HepG2 (cell line): Measurements from ENCODE around the gene TIMM17A. TPM values are rescaled to one million over a fixed set of nuclear protein-coding genes. Genes with fewer than 3 reads are reported as not detected.

Experiments used
- CREM ChIP-seq, 2 experiments: sonication (generic) in 1 of 2; formaldehyde crosslinking in 1 of 2; IDR thresholded peaks; 2 replicates each; pipeline versions ENCODE4 v1.4.0 to v1.6.1; 2016 to 2020; ENCODE audit warnings: antibody characterized with exemption in 1 of 2, mild to moderate bottlenecking in 1 of 2, missing genetic modification reagents in 1 of 2
- EED ChIP-seq: sonication (generic); formaldehyde crosslinking; IDR thresholded peaks from 2 replicates; pipeline ENCODE4 v1.5.0; 2020; ENCODE audit warnings: mild to moderate bottlenecking, missing genetic modification reagents
- GATAD2A ChIP-seq: IDR thresholded peaks from 2 replicates; pipeline ENCODE4 v1.6.1; 2016
- HNRNPLL ChIP-seq: fragments of 200-400 bp; formaldehyde crosslinking; IDR thresholded peaks from 2 replicates; pipeline ENCODE4 v1.6.1; 2017; ENCODE audit warnings: mild to moderate bottlenecking, low read depth, low read length; ENCODE audit not compliant: poor library complexity, severe bottlenecking
- MATR3 ChIP-seq: sonication (generic); formaldehyde crosslinking; IDR thresholded peaks from 2 replicates; pipeline ENCODE4 v1.4.0; 2020; ENCODE audit warnings: missing genetic modification reagents
- NCOA2 ChIP-seq: sonication (generic); formaldehyde crosslinking; IDR thresholded peaks from 2 replicates; pipeline ENCODE4 v1.8.0; 2022; ENCODE audit warnings: inconsistent platforms
- NCOA5 ChIP-seq: sonication (generic); formaldehyde crosslinking; IDR thresholded peaks from 2 replicates; pipeline ENCODE4 v1.4.0; 2020; ENCODE audit warnings: missing genetic modification reagents
- NFKB2 ChIP-seq: sonication (generic); formaldehyde crosslinking; IDR thresholded peaks from 2 replicates; pipeline ENCODE4 v1.4.0; 2020; ENCODE audit warnings: missing genetic modification reagents, borderline replicate concordance
- NKX3-1 ChIP-seq: sonication (generic); formaldehyde crosslinking; IDR thresholded peaks from 2 replicates; pipeline ENCODE4 v1.5.0; 2020; ENCODE audit warnings: missing genetic modification reagents
- NR2F1 ChIP-seq, 2 experiments: fragments of 450-650 bp in 1 of 2; formaldehyde crosslinking in 1 of 2; IDR thresholded peaks; 2 replicates each; pipeline versions ENCODE4 v1.5.0 to v1.6.1; 2016 to 2020; ENCODE audit warnings: mild to moderate bottlenecking in 1 of 2, missing compliant biosample characterization in 1 of 2, missing genetic modification reagents in 1 of 2, moderate library complexity in 1 of 2
- NR2F6 ChIP-seq, 2 experiments: IDR thresholded peaks; 2 replicates each; pipeline ENCODE4 v1.6.1; 2016; ENCODE audit warnings: antibody characterized with exemption in 1 of 2, mild to moderate bottlenecking in 1 of 2
- RBFOX2 ChIP-seq: fragments of 200-400 bp; formaldehyde crosslinking; IDR thresholded peaks from 2 replicates; pipeline ENCODE4 v1.6.1; 2017; ENCODE audit warnings: low read depth, mild to moderate bottlenecking, low read length
- SETDB1 ChIP-seq: sonication (generic); formaldehyde crosslinking; IDR thresholded peaks from 2 replicates; pipeline ENCODE4 v1.5.1; 2020; ENCODE audit warnings: missing genetic modification reagents, mild to moderate bottlenecking, borderline replicate concordance
- SP1 ChIP-seq, 2 experiments: fragments of 450-650 bp in 1 of 2; sonication (generic) in 1 of 2; formaldehyde crosslinking in 1 of 2; IDR thresholded peaks; 2 replicates each; pipeline versions ENCODE4 v1.4.0 to v1.6.1; 2016 to 2020; ENCODE audit warnings: missing genetic modification reagents in 1 of 2
- ZNF136 ChIP-seq: sonication (generic); formaldehyde crosslinking; IDR thresholded peaks from 2 replicates; pipeline ENCODE4 v1.8.1; 2022; ENCODE audit warnings: low read depth, mild to moderate bottlenecking, moderate library complexity, missing genetic modification reagents
- ZNF34 ChIP-seq: sonication (generic); formaldehyde crosslinking; IDR thresholded peaks from 2 replicates; pipeline ENCODE4 v1.4.0; 2020; ENCODE audit warnings: mild to moderate bottlenecking, missing genetic modification reagents, borderline replicate concordance
- ZNF382 ChIP-seq: sonication (generic); formaldehyde crosslinking; IDR thresholded peaks from 2 replicates; pipeline ENCODE4 v1.5.0; 2020; ENCODE audit warnings: missing genetic modification reagents, mild to moderate bottlenecking, borderline replicate concordance
- ZNF432 ChIP-seq: sonication (generic); formaldehyde crosslinking; IDR thresholded peaks from 2 replicates; pipeline ENCODE4 v1.5.0; 2020; ENCODE audit warnings: missing genetic modification reagents, mild to moderate bottlenecking, borderline replicate concordance
- ZNF563 ChIP-seq: sonication (generic); formaldehyde crosslinking; IDR thresholded peaks from 2 replicates; pipeline ENCODE4 v1.8.0; 2022; ENCODE audit warnings: mild to moderate bottlenecking, moderate library complexity, missing genetic modification reagents
- ZNF703 ChIP-seq: sonication (generic); formaldehyde crosslinking; IDR thresholded peaks from 2 replicates; pipeline ENCODE4 v1.5.1; 2020; ENCODE audit warnings: missing genetic modification reagents, mild to moderate bottlenecking, moderate library complexity, borderline replicate concordance
- ZNF841 ChIP-seq: sonication (generic); formaldehyde crosslinking; IDR thresholded peaks from 2 replicates; pipeline ENCODE4 v1.8.1; 2023; ENCODE audit warnings: missing genetic modification reagents, borderline replicate concordance
- polyA plus RNA-seq, 8 experiments: library from polyadenylated mRNA; depleted of rRNA in 3 of 8; stranded (reverse) in 7 of 8; unstranded in 1 of 8; fragments of >200 nt; fragmentation: Illumina TruSeq in 4 of 8; extraction: Trizol in 4 of 8; gene quantifications; 2 replicates each; pipeline versions ENCODE4 v1.2.1 to v1.2.3, GENCODE V29; 2011 to 2016; ENCODE audit warnings: low read depth in 4 of 8, missing spikeins in 1 of 8, mixed read lengths in 1 of 8; ENCODE audit not compliant: insufficient read depth in 1 of 8
- total RNA-seq, 5 experiments: library from RNA; depleted of rRNA; stranded (reverse); fragments of >200 nt; fragmentation: Illumina TruSeq; extraction: Trizol; gene quantifications; 2 replicates each; pipeline ENCODE4 v1.2.3, GENCODE V29; 2016; ENCODE audit warnings: low read depth in 1 of 5
- TF ChIP-seq, protein P1 (sequence below): sonication (generic); formaldehyde crosslinking; IDR thresholded peaks from 2 replicates; pipeline ENCODE4 v1.5.0; 2020; ENCODE audit warnings: mild to moderate bottlenecking, low read depth, missing genetic modification reagents, borderline replicate concordance
- TF ChIP-seq, protein P2 (sequence below): sonication (generic); formaldehyde crosslinking; IDR thresholded peaks from 2 replicates; pipeline ENCODE4 v1.8.0; 2022; ENCODE audit warnings: missing genetic modification reagents, mild to moderate bottlenecking, inconsistent platforms, borderline replicate concordance
- TF ChIP-seq, protein P3 (sequence below): sonication (generic); formaldehyde crosslinking; conservative IDR thresholded peaks from 2 replicates; pipeline ENCODE4 v1.8.0; 2022; ENCODE audit warnings: missing genetic modification reagents
- TF ChIP-seq, protein P4 (sequence below): sonication (generic); formaldehyde crosslinking; IDR thresholded peaks from 2 replicates; pipeline ENCODE4 v1.5.0; 2020; ENCODE audit warnings: missing genetic modification reagents

TIMM17A gene
- total and polyA plus RNA-seq, 2 of the 13 experiments (the other 11 are each of a cell fraction or from before 2014, with no cell fraction given), result 50.8 to 97.8 TPM

DNA sequence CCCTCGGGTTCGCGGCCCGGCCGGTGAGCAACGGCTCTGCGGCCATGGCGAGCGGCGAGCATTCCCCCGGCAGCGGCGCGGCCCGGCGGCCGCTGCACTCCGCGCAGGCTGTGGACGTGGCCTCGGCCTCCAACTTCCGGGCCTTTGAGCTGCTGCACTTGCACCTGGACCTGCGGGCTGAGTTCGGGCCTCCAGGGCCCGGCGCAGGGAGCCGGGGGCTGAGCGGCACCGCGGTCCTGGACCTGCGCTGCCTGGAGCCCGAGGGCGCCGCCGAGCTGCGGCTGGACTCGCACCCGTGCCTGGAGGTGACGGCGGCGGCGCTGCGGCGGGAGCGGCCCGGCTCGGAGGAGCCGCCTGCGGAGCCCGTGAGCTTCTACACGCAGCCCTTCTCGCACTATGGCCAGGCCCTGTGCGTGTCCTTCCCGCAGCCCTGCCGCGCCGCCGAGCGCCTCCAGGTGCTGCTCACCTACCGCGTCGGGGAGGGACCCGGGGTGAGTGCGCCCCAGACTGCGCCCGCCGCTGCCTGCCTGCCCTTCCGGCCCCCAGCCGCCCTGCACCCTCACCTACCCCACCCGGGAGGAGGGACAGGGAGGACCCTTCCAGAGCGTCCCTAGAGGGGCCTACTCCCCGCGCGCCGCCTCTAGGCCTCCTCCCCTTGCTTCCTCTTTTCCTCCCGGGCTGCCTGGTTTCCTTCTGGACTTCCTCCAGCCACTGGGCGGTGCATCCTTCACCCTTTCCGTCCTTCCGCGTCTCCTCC lies 27.5 kb downstream of the TIMM17A start, which contains the start of gene RNPEP (continued):
- TF ChIP-seq SETDB1 (CRISPR knock-in tag), result no peak
- TF ChIP-seq, protein P1, sequence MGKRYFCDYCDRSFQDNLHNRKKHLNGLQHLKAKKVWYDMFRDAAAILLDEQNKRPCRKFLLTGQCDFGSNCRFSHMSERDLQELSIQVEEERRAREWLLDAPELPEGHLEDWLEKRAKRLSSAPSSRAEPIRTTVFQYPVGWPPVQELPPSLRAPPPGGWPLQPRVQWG (CRISPR knock-in tag), result no peak
- peak; percentile 20; the same call in 1 of the 2 replicates for TF ChIP-seq GATAD2A (CRISPR knock-in tag)
- TF ChIP-seq NR2F6 (IDR thresholded peaks at IDR 0.05), result no peak
- no peak for TF ChIP-seq NR2F6 (CRISPR knock-in tag; IDR thresholded peaks at IDR 0.05)
- TF ChIP-seq NR2F1 (CRISPR knock-in tag; IDR thresholded peaks at IDR 0.05), result no peak
- TF ChIP-seq ZNF136 (CRISPR knock-in tag), result no peak
- TF ChIP-seq, protein P2, sequence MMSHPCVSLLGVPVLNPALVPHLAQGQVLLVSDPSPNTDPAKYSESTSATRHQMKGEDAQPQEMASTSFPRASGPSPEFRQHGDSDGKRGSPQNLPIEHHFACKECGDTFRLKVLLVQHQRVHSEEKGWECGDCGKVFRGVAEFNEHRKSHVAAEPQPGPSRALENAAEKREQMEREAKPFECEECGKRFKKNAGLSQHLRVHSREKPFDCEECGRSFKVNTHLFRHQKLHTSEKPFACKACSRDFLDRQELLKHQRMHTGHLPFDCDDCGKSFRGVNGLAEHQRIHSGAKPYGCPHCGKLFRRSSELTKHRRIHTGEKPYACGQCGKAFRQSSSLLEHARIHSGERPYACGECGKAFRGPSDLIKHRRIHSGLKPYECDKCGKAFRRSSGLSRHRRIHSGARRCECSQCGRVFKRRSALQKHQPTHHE (CRISPR knock-in tag), result peak; percentile 74; the same call in 1 of the 2 replicates
- TF ChIP-seq CREM (IDR thresholded peaks at IDR 0.05), result no peak
- no peak for TF ChIP-seq CREM (CRISPR knock-in tag; IDR thresholded peaks at IDR 0.05)
- TF ChIP-seq, protein P3, sequence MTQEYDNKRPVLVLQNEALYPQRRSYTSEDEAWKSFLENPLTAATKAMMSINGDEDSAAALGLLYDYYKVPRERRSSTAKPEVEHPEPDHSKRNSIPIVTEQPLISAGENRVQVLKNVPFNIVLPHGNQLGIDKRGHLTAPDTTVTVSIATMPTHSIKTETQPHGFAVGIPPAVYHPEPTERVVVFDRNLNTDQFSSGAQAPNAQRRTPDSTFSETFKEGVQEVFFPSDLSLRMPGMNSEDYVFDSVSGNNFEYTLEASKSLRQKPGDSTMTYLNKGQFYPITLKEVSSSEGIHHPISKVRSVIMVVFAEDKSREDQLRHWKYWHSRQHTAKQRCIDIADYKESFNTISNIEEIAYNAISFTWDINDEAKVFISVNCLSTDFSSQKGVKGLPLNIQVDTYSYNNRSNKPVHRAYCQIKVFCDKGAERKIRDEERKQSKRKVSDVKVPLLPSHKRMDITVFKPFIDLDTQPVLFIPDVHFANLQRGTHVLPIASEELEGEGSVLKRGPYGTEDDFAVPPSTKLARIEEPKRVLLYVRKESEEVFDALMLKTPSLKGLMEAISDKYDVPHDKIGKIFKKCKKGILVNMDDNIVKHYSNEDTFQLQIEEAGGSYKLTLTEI (CRISPR knock-in tag), result no peak
- peak; percentile 77; the same call in 1 of the 2 replicates for TF ChIP-seq EED (CRISPR knock-in tag)
- no peak for TF ChIP-seq NCOA5 (CRISPR knock-in tag)
- peak; percentile 51; the same call in 1 of the 2 replicates for TF ChIP-seq ZNF841 (CRISPR knock-in tag)
- TF ChIP-seq HNRNPLL, result peak; percentile 52
- 0 out of 2 replicates have a peak, but pooled peaks have one; percentile 12 for TF ChIP-seq NKX3-1
- no peak for TF ChIP-seq SP1 (IDR thresholded peaks at IDR 0.05)
- TF ChIP-seq SP1 (CRISPR knock-in tag; IDR thresholded peaks at IDR 0.05), result peak; percentile 32; the same call in 1 of the 2 replicates
- TF ChIP-seq ZNF563 (CRISPR knock-in tag), result peak; percentile 95
- TF ChIP-seq, protein P4, sequence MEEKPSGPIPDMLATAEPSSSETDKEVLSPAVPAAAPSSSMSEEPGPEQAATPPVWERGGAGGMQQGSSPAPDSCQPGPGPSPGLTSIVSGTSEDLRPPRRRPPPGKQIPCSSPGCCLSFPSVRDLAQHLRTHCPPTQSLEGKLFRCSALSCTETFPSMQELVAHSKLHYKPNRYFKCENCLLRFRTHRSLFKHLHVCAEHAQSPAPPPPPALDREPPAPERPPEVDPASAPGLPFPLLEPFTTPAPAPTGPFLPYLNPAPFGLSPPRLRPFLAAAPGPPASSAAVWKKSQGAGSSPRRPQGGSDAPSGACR, result no peak; the same call in 1 of the 2 replicates
- TF ChIP-seq ZNF34 (CRISPR knock-in tag), result peak; percentile 97
- peak; percentile 57; the same call in 1 of the 2 replicates for TF ChIP-seq NFKB2 (CRISPR knock-in tag)
- TF ChIP-seq NCOA2 (CRISPR knock-in tag), result no peak
- TF ChIP-seq ZNF382 (CRISPR knock-in tag), result no peak
- TF ChIP-seq ZNF432 (CRISPR knock-in tag), result no peak
- no peak for TF ChIP-seq ZNF703
- peak; percentile 90 for TF ChIP-seq RBFOX2
- no peak for TF ChIP-seq MATR3 (CRISPR knock-in tag)
